ENCODE data around the gene TTC33. TPM values are rescaled to one million over a fixed set of nuclear protein-coding genes. Genes with fewer than 3 reads are reported as not detected.
"Not testable (repeated sequence)": the region's sequence is repeated elsewhere in the genome, so short reads cannot be mapped to it uniquely, and the experiment has no call there.

Gene TTC33
- total RNA-seq, 1 donor = 18.6 TPM

- no peak overlapping the region for H3K4me3 ChIP-seq (ENCODE audit: low read depth, low read length)
- TF ChIP-seq CTCF (IDR thresholded peaks at IDR 0.05; ENCODE audit: insufficient read depth, low read depth, low read length) = no peak
- peak; percentile 43 for DNase-seq (ENCODE audit: low read depth)
These were observed 38.5 kb downstream of the TTC33 start for GRCh38 chr5:40717281-40717680.

GRCh38 chr5:40716590-40716989 is 39.2 kb downstream of the TTC33 start:
- no peak for TF ChIP-seq CTCF (IDR thresholded peaks at IDR 0.05; ENCODE audit: insufficient read depth, low read depth, low read length)
- no peak overlapping the region for H3K4me3 ChIP-seq (ENCODE audit: low read depth, low read length)

GRCh38 chr5:40716000-40716399 is 39.8 kb downstream of the TTC33 start:
- DNase-seq (ENCODE audit: low read depth) = no peak
- no peak for TF ChIP-seq CTCF (IDR thresholded peaks at IDR 0.05; ENCODE audit: insufficient read depth, low read depth, low read length)
- no peak overlapping the region for H3K4me3 ChIP-seq (ENCODE audit: low read depth, low read length)

More at GRCh38 chr5:40716590-40716989, 39.2 kb downstream of the TTC33 start:
- no peak for DNase-seq (ENCODE audit: low read depth)

- H3K4me3 ChIP-seq (ENCODE audit: low read depth, low read length) = no peak overlapping the region
- TF ChIP-seq CTCF (IDR thresholded peaks at IDR 0.05; ENCODE audit: insufficient read depth, low read depth, low read length) = no peak
- DNase-seq (ENCODE audit: low read depth) = no peak
These were observed 41.8 kb downstream of the TTC33 start for GRCh38 chr5:40714001-40714400.

- H3K4me3 ChIP-seq (ENCODE audit: low read depth, low read length); DNase-seq (ENCODE audit: low read depth): not testable (repeated sequence)
These were observed 45.2 kb downstream of the TTC33 start for GRCh38 chr5:40710575-40710974.

GRCh38 chr5:40705484-40705883 is 50.3 kb downstream of the TTC33 start:
- not testable (repeated sequence) for H3K4me3 ChIP-seq (ENCODE audit: low read depth, low read length); DNase-seq (ENCODE audit: low read depth)

GRCh38 chr5:40702027-40702426 is 53.7 kb downstream of the TTC33 start:
- not testable (repeated sequence) for H3K4me3 ChIP-seq (ENCODE audit: low read depth, low read length); DNase-seq (ENCODE audit: low read depth)

GRCh38 chr5:40700116-40700782 is 55.5 kb downstream of the TTC33 start:
- no peak overlapping the region for H3K4me3 ChIP-seq (ENCODE audit: low read depth, low read length)
- DNase-seq (ENCODE audit: low read depth) = no peak
- no peak for TF ChIP-seq CTCF (IDR thresholded peaks at IDR 0.05; ENCODE audit: insufficient read depth, low read depth, low read length)

Measured in fibroblast of villous mesenchyme (primary cell).